T-helper 2 cell treated with Interferon-gamma antibody and Interleukin-4, amounts not matched to agents 100 ng/mL and 5 ng/mL, for 36 hours (primary cell): ENCODE results near the gene HOGA1. TPM values are rescaled to one million over a fixed set of nuclear protein-coding genes. Genes with fewer than 3 reads are reported as not detected.

ENCODE experiments used
- intact Hi-C: fragments of 100-400 bp; cut with micrococcal nuclease; formaldehyde crosslinking; loops from one replicate; pipeline ENCODE4 v1.15.1; 2023
- total RNA-seq: library from RNA; stranded (reverse); gene quantifications from 2 replicates; pipeline ENCODE4 v1.2.3, GENCODE V29; 2022

Gene HOGA1
- total RNA-seq, 1 donor from 2014 or later = not detected

GRCh38 chr10:97607095-97607636 lies 23.0 kb downstream of the HOGA1 start:
- intact Hi-C loops = no loop called here

- intact Hi-C loops = no loop called here
Measured at GRCh38 chr10:97608991-97609561, 24.9 kb downstream of the HOGA1 start.

GRCh38 chr10:97611473-97611872 lies 27.3 kb downstream of the HOGA1 start:
- intact Hi-C loops = no loop called here

DNA sequence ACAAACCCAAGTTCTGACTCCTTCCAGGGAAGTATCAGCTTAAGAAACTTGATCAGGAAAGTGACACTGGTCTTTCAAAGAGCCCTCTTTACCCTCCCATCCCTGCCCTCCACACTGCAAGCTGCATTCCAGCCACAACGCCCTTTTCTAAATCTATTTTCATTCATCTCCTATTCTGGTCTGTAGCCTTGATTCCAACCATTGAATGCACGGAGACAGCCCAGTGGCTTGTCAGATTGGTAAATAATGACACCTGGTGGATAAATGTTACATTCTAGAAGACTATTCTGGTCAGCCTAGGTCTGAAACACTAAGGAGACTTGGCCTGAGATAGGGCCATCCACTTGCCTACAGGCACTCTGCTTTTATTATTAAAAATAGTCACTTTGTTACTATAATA lies 28.2 kb downstream of the HOGA1 start:
- intact Hi-C loops = loop anchor here (1.0 kb wide), 1 partner anchor 40 kb away; the partner anchor contains the start of gene ANKRD2

DNA sequence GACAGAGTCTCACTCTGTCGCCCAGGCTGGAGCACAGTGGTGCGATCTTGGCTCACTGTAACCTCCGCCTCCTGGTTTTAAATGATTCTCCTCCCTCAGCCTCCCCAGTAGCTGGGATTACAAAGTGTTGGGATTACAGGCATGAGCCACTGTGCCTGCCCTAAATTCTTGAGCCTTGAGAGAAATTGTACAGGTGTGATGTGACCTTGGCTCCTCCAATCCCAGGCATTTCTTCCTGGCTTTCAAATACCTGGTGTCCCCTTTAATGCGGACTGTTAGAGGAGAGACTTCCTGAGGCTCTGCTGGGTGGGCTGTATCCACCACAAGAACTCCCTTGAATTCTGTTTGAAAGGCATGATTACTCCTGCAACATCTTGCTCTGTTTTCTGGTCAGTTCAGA lies 34.1 kb downstream of the HOGA1 start:
- intact Hi-C loops = no loop called here

GRCh38 chr10:97618733-97619132 lies 34.5 kb downstream of the HOGA1 start:
- intact Hi-C loops = no loop called here

DNA sequence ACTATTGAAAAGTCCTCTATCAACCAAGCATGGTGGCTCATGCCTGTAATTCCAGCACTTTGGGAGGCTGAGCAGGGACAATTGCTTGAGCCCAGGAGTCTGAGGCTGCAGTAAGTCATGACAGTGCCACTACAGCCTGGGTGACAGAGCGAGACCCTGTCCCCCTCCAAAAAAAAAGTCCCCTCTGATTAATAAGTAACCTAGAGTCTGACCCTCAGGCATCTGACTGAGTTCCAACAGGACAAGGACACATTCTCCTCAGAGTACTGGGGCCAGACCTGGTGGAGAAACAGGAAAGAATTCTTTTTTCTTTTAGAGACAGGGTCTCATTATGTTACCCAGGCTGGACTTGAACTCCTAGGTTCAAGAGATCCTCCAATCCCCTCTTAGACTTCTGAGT lies 39.1 kb downstream of the HOGA1 start:
- intact Hi-C loops = no loop called here

DNA sequence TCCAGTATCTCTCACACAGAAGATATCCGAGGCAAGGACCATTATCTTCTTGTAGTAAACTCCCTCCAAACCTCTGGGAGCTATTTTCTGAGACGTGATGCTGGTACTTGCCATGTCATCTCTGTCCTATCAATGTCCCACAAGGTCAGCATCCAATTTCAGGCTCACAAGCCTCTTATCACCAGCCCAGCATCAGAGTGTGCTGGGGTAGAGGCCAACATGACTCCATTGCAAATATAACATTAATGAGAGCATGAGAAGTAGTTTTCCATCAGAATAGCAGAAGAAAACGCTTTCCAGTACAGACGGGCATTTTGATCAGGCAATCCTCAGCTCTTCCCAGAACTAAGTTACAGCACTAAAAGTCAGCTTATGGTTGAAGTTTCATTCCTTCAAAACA lies 43.5 kb downstream of the HOGA1 start:
- intact Hi-C loops = no loop called here

DNA sequence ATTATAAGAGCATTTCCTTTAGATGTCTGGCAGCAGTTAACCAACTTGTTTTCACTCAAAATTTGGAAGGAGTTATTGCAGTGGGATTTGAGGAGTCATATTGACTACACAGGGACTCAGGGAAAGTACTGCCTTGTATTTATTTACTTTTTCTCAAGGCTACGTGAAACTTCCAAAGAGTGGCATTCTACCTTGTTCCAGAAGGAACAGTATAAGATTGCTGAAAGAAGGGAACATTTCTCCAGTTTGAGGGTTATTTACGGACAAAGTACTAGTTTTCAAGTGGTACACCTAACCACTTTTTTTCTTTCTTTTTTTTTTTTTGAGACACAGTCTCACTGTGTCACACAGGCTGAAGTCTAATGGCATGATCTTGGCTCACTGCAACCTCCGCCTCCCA lies 44.0 kb downstream of the HOGA1 start:
- intact Hi-C loops = no loop called here

GRCh38 chr10:97629289-97629688 lies 45.1 kb downstream of the HOGA1 start:
- intact Hi-C loops = no loop called here

DNA sequence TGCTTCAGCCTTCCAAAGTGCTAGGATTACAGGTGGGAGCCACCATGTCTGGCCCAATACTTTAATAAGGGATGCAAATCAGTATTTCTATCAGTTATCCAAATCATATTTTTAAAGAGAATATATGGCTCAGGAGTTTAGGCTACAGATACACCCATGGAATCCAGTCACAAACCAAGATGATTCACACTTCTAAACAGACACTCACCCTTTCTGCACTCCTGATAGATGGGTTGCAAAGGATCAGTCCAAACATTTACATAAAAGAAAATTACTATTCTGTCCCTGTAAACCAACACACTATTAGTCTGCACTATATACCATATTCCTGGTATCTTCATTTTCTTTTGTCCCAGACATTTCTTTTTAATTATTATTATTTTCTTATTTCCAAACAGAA lies 46.9 kb downstream of the HOGA1 start:
- intact Hi-C loops = loop anchor here (10.0 kb wide), 1 partner anchor 336 kb away; the partner anchor contains the start of gene ARHGAP19

- intact Hi-C loops = loop anchor here (1.0 to 10.0 kb wide), 6 partner anchors 7 to 338 kb away; partner anchors contain the start of genes ARHGAP19, EXOSC1, MMS19 and PGAM1
Measured at GRCh38 chr10:97632949-97633884, 49.0 kb downstream of the HOGA1 start, which contains the start of gene MORN4. MORN4 (minus strand) TSS chr10:97633500; CDS start chr10:97619653, 13,847 bp downstream.

DNA sequence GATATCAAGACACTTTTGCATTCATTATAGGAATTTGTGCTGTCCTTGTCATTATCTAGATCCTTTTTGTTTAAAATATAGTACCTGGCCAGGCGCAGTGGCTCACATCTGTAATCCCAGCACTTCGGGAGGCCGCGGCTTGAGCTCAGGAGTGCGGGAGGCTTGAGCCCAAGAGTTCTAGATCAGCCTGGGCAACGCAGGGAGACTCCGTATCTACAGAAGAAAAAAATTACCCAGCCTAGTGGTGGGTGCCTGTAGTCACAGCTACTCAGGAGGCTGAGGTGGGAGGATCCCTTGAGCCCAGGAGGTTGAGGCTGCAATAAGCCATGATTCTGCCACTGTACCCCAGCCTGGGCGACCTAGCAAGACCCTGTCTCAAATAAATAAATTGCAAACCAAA lies 49.7 kb downstream of the HOGA1 start:
- intact Hi-C loops = loop anchor here (2.0 to 10.0 kb wide), 5 partner anchors 103 to 339 kb away; partner anchors contain the start of genes ARHGAP19, EXOSC1, MMS19 and PGAM1

DNA sequence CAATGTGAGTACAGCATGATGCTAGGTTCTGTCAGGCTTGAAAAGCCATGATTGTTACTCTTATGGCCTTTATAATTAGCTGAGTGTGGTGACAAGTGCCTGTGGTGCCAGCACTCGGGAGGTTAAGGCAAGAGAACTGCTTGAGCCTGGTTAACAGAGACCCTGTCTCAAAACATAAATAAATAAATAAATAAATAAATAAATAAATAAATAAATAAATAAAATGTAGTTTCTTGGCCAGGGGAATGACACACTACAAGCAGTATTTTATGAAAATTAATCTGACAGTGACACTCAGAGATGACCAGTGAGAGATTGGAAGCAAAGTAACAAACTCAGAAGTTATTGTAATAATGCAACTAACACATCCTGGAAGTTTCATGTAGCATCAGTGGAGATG lies 51.4 kb downstream of the HOGA1 start:
- intact Hi-C loops = loop anchor here (10.0 kb wide), 1 partner anchor 341 kb away; the partner anchor contains the start of gene ARHGAP19

DNA sequence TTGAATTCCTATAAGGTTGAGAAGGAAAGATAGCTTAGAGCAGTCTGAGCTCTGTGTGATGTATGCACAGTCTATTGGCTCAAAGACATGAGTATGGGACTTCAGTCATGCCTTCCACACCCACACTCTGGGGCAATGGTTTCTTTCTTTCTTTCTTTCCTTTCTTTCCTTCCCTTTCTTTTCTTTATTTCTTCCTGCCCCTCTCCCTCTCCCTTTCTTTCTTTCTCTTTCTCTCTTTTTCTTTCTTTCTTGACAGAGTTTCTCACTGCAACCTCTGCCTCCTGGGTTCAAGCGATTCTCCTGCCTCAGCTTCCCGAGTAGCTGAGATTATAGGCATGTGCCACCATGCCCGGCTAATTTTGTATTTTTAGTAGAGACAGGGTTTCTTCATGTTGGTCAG lies 54.9 kb downstream of the HOGA1 start:
- intact Hi-C loops = loop anchor here (10.0 kb wide), 1 partner anchor 344 kb away; the partner anchor contains the start of gene ARHGAP19

DNA sequence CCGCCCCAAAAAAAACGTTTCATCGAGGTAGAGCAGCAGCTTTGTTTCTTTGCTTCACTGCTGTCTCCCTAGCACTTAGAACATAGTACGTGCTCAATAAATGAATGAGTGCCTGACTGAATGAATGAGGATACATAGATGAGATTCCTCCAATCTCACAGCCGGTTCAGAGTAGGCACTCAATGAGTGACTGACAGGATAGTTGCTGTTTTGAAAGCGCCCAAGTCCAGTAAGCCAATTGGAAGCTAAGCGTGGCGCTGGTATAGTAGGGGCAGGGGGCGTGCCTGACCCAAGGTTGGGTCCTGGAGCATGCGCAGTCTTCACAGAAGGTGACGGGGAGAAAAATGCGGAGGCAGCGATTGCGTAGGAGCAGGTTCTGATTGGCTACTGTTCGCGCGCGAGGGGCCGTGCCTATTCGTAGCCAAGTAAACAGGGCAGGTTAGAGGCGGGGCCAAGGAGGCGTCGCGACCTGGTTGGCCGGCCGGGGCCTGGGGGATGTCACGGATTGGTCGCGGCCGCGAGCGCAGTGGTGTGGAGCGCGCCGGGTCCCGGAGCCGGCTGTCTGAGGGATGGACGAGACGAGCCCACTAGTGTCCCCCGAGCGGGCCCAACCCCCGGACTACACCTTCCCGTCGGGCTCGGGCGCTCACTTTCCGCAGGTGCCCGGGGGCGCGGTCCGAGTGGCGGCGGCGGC lies 56.1 kb downstream of the HOGA1 start, which contains the start of gene PI4K2A:
TSS of gene PI4K2A (plus strand) at position 498 of the 694 bp plus-strand sequence. CDS start at position 570, 72 bp downstream.
- intact Hi-C loops = loop anchor here (1.0 to 5.0 kb wide), 8 partner anchors 8 to 808 kb away; partner anchors contain the start of genes AVPI1, EXOSC1, LCOR and MMS19

DNA sequence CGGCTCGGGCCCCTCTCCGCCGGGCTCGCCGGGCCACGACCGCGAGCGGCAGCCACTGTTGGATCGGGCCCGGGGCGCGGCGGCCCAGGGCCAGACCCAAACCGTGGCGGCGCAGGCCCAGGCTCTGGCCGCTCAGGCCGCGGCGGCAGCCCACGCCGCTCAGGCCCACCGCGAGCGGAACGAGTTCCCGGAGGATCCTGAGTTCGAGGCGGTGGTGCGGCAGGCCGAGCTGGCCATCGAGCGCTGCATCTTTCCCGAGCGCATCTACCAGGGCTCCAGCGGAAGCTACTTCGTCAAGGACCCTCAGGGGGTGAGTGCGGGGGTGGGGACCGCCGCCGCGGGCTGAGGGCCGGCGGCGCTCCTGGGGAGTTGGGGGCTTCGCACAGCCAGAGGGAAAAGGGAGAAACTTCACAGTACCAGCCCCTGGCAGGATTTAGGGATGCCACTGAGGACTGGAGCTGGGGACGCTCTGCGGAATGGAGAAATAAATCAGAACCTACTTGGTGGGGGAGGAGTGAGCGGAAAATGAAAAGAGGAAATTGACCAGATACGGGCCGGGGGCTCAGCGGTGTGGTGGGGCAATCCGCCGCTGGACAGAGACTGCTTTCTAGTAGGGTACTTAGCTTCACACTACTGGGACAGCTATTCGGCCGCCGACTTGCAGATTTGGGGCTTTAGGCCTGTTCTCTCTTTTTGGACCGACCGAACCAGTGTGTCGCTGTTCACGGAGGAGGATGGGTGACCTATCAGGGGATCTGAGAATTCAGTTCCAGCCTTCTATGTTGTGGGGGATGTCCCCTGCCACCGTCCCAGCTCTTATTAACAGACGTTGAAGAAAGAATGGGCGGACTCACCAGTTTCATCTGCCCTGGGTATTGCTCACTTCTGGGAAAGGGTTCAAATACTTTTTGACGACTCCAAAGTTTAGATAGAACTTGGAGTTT lies 57.0 kb downstream of the HOGA1 start:
- intact Hi-C loops = loop anchor here (1.0 to 5.0 kb wide), 8 partner anchors 8 to 809 kb away; partner anchors contain the start of genes AVPI1, EXOSC1, LCOR and MMS19

DNA sequence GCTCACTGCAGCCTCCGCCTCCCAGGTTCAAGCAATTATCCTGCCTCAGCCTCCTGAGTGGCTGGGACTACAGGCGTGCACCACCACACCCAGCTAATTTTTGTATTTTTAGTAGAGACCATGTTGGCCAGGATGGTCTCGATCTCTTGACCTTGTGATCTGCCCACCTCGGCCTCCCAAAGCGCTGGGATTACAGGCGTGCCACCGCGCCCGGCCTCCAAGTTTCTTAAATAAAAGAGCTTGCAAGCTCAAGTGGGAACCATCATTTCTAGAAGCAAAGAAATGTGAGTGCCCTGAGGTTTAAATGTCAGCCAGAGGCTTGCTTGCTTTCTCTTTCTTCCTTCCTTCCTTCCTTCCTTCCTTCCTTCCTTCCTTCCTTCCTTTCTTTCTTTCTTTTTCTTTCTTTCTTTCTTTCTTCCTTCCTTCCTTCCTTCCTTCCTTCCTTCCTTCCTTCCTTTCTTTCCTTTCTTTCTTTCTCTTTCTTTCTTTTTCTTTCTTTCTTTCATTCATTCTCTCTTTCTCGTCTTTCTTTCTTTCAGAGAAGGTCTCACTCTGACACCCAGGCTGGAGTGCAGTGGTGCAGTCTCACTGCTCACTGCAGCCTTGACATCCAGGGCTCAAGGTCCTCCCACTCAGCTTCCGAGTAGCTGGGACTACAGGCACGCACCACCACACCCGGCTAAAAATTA lies 58.4 kb downstream of the HOGA1 start:
- intact Hi-C loops = loop anchor here (5.0 kb wide), 2 partner anchors 240 to 810 kb away; partner anchors contain the start of genes LCOR and RRP12
